ENCODE results near the gene GIPR. TPM values are rescaled to one million over a fixed set of nuclear protein-coding genes. Genes with fewer than 3 reads are reported as not detected.
A peak's percentile ranks its signal among the peaks of the same experiment; 100 is the strongest.
"Not testable (repeated sequence)": the region's sequence is repeated elsewhere in the genome, so short reads cannot be mapped to it uniquely, and the experiment has no call there.

The GIPR gene
- total RNA-seq, 3 donors from 2014 or later = 0.66 to 1.4 (median 1.0) TPM

DNA sequence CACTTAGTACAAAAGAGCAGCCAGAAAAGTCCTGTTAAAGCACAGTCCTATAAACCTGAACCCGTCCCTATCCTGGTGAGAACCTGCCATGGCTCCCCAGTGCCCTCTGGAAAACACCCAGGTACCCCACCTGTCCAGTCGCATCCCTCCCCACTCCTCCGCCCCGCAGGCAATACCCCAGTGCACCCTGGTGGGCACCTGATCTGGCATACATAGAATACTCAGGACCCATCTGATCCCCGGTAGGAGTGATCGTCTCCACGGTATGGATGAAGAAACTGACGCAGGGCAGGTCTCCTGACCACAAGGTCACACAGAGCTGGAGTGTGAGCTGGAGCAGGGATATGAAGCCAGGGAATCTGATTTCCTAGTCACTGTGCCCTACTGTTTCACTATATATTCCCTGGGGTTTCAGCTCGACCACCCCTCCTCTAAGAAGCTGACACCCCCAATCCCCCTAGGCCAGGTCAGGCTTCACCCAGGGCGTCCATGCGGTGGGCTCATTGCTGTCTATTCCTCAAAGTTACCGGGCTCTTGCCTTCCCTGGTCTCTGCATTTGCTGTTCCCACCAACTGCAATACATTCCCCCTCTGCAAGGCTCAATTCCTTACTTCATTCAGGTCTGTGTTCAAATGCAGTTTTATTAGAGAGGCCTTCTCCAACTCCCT is 50.1 kb downstream of the GIPR start:
- Mint-ChIP-seq H3K9me3 (no peaks in the 10 kb centered on the region), H3K36me3 (ENCODE audit: insufficient read depth) (peaks cover 16% of the 10 kb centered on the region), H3K4me1 (ENCODE audit: low read depth) (peaks cover 43% of the 10 kb centered on the region), H3K27me3 (ENCODE audit: low read depth) (no peaks in the 10 kb centered on the region), H3K4me3 (peak overlapping the region; percentile 93)
- no peak for DNase-seq
- ATAC-seq = no peak

DNA sequence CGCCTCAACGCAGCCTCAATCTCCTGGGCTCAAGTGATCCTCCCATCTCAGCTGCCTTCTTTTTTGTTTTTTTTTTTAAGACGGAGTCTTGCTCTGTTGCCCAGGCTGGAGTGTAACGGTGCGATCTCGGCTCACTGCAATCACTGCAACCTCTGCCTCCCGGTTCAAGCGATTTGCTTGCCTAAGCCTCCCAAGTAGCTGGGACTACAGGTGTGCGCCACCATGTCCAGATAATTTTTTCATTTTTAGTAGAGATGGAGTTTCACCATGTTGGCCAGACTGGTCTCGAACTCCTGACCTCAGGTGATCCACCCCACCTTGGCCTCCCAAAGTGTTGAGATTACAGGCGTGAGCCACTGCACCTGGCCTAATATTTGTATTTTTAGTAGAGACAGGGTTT is 52.0 kb downstream of the GIPR start:
- H3K4me3 Mint-ChIP-seq = not testable (repeated sequence)
- H3K36me3 Mint-ChIP-seq (ENCODE audit: insufficient read depth) = peaks cover 16% of the 10 kb centered on the region

DNA sequence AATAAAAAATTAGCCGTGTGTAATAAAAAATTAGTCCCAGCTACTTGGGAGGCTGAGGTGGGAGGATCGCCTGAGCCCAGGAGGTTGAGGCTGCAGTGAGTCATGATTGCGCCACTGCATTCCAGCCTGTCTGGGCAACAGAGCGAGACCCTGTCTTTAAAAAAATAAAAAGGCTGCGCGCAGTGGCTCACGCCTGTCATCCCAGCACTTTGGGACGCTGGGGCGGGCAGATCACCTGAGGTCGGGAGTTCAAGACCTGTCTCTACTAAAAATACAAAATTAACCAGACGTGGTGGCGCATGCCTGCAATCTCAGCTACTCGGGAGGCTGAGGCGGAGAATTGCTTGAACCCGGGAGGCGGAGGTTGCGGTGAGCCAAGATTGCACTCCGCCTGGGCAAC is 60.7 kb downstream of the GIPR start:
- H3K4me3 Mint-ChIP-seq; ATAC-seq; H3K9me3 Mint-ChIP-seq; H3K36me3 Mint-ChIP-seq (ENCODE audit: insufficient read depth); DNase-seq; H3K27me3 Mint-ChIP-seq (ENCODE audit: low read depth): not testable (repeated sequence)
- H3K4me1 Mint-ChIP-seq (ENCODE audit: low read depth) = peaks cover 25% of the 10 kb centered on the region

More for the DNA sequence above, 52.0 kb downstream of the GIPR start:
- H3K27me3 Mint-ChIP-seq (ENCODE audit: low read depth); DNase-seq; ATAC-seq; H3K9me3 Mint-ChIP-seq: not testable (repeated sequence)
- peaks cover 39% of the 10 kb centered on the region for H3K4me1 Mint-ChIP-seq (ENCODE audit: low read depth)

DNA sequence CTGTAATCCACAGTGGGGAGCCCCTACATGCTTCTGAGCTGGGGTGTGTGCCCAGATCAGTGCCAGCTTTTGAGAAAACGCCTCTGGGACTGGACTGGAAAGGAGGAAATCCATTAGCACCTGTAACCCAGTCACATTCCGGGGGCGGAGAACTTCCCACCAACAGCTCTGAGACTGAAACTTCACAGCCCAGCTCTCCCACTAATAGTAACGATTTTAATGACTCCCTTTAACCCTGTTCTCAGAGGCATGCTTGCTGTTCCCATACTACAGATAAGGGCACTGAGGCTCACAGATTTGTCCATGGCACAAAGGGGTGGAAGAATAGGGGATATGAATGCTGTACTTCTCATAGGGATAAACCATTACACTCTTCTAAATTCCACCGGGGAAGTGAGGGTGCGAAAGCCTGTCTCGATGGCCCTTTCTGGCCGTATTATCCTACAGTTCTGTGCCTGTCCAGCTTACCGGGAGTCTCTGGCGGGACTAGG is 61.8 kb downstream of the GIPR start:
- Mint-ChIP-seq H3K27me3 (ENCODE audit: low read depth) (no peaks in the 10 kb centered on the region), H3K4me1 (ENCODE audit: low read depth) (peaks cover 23% of the 10 kb centered on the region), H3K9me3 (no peaks in the 10 kb centered on the region), H3K4me3 (peak overlapping the region; percentile 97), H3K36me3 (ENCODE audit: insufficient read depth) (no peaks in the 10 kb centered on the region)
- DNase-seq (no peak), ATAC-seq (no peak)

- peaks cover 23% of the 10 kb centered on the region for H3K4me1 Mint-ChIP-seq (ENCODE audit: low read depth)
- no peaks in the 10 kb centered on the region for H3K9me3 Mint-ChIP-seq
- ATAC-seq = peak; percentile 99
- H3K27me3 Mint-ChIP-seq (ENCODE audit: low read depth) = no peaks in the 10 kb centered on the region
- peak; percentile 89 for DNase-seq
- H3K4me3 Mint-ChIP-seq = peak within 1 kb of the TSS; percentile 97
- no peaks in the 10 kb centered on the region for H3K36me3 Mint-ChIP-seq (ENCODE audit: insufficient read depth)
These were observed 62.6 kb downstream of the GIPR start, which contains the start of gene FBXO46 for GRCh38 chr19:45730368-45731288. Gene FBXO46, minus strand, starts transcription at chr19:45730896. Its CDS starts 17,401 bp downstream, at chr19:45713495.

Other genes with a start within 250 kb of the GIPR start
- 10 to 100 TPM; 68.0 to 86.2 (median 85.7) TPM for gene ERCC1, start 244.3 kb upstream of the GIPR start, total RNA-seq
- gene FOSB, start 200.2 kb upstream of the GIPR start, total RNA-seq = 10 to 100 TPM; 10.5 to 13.4 (median 13.2) TPM
- 1 to 10 TPM in 2 of 3 donors, under 1 TPM in 1; 0.83 to 1.5 (median 1.5) TPM for gene RTN2, start 171.2 kb upstream of the GIPR start, total RNA-seq
- gene PPM1N, start 169.8 kb upstream of the GIPR start, total RNA-seq = 1 to 10 TPM; 1.1 to 1.4 (median 1.3) TPM
- 100 to 1,000 TPM; 135 to 164 (median 157) TPM for gene VASP, start 160.7 kb upstream of the GIPR start, total RNA-seq
- gene OPA3, start 83.4 kb upstream of the GIPR start, total RNA-seq = 10 to 100 TPM; 14.1 to 15.5 (median 15.1) TPM
- gene GPR4, start 66.0 kb upstream of the GIPR start, total RNA-seq = under 1 TPM in 1 of 3 donors, not detected in 2; 0.05 TPM
- gene EML2, start 28.8 kb upstream of the GIPR start, total RNA-seq = 100 to 1,000 TPM; 136 to 178 (median 150) TPM
- 100 to 1,000 TPM; 903 to 949 (median 911) TPM for gene SNRPD2, start 23.7 kb downstream of the GIPR start, total RNA-seq
- 10 to 100 TPM; 10.3 to 13.2 (median 12.3) TPM for gene QPCTL, start 24.4 kb downstream of the GIPR start, total RNA-seq
- gene FBXO46, start 62.7 kb downstream of the GIPR start, total RNA-seq = 10 to 100 TPM; 29.5 to 33.3 (median 29.8) TPM
- gene MEIOSIN, start 65.2 kb downstream of the GIPR start, total RNA-seq = not detected
- 1 to 10 TPM; 1.5 to 1.7 (median 1.6) TPM for gene SIX5, start 101.0 kb downstream of the GIPR start, total RNA-seq
- 10 to 100 TPM; 19.9 to 22.6 (median 21.1) TPM for gene DMPK, start 114.3 kb downstream of the GIPR start, total RNA-seq
- gene DMWD, start 124.6 kb downstream of the GIPR start, total RNA-seq = 10 to 100 TPM; 53.3 to 60.5 (median 54.2) TPM
- gene RSPH6A, start 147.1 kb downstream of the GIPR start, total RNA-seq = under 1 TPM; 0.15 to 0.33 (median 0.26) TPM
- gene SYMPK, start 194.9 kb downstream of the GIPR start, total RNA-seq = 100 to 1,000 TPM in 2 of 3 donors, 10 to 100 TPM in 1; 94.1 to 108 (median 106) TPM
- under 1 TPM; 0.23 to 0.46 (median 0.26) TPM for gene FOXA3, start 196.1 kb downstream of the GIPR start, total RNA-seq
- 10 to 100 TPM; 21.8 to 24.5 (median 22.2) TPM for gene IRF2BP1, start 217.9 kb downstream of the GIPR start, total RNA-seq
- 1 to 10 TPM; 4.8 to 5.5 (median 5.1) TPM for gene MYPOP, start 234.4 kb downstream of the GIPR start, total RNA-seq
- not detected for gene NANOS2, start 246.6 kb downstream of the GIPR start, total RNA-seq

All from activated T-cell treated with anti-CD3 and anti-CD28 coated beads, Interleukin-2, amount 50 U/mL, for 4 hours (primary cell).